Calu3 (cell line): ENCODE data around the gene ACACB. TPM values are rescaled to one million over a fixed set of nuclear protein-coding genes. Genes with fewer than 3 reads are reported as not detected.

ENCODE experiments used
- BruUV-seq: library from RNA; stranded (reverse); fragments of 400-500 nt; replicated peaks from 2 replicates; lab custom pipeline; 2021; lab: Mats Ljungman, UMichigan
- CTCF ChIA-PET: fragments of 300-600 bp; sonication (Branson Sonifier 250); formaldehyde crosslinking; loops from one replicate; lab custom pipeline; 2022; ENCODE audit warnings: antibody characterized with exemption; lab: Charles Lee
- DNase-seq: peaks from one replicate; pipeline ENCODE4 v3.0.0; 2022
- H3K27ac Mint-ChIP-seq: one replicate; pipeline ENCODE4 v1.8.0; 2022; ENCODE audit warnings: mixed read lengths; ENCODE audit not compliant: unreplicated experiment
- H3K27me3 Mint-ChIP-seq: one replicate; pipeline ENCODE4 v1.8.0; 2022; ENCODE audit warnings: mixed read lengths; ENCODE audit not compliant: unreplicated experiment
- H3K36me3 Mint-ChIP-seq: one replicate; pipeline ENCODE4 v1.8.0; 2022; ENCODE audit warnings: mild to moderate bottlenecking, moderate library complexity, mixed read lengths; ENCODE audit not compliant: insufficient read depth, unreplicated experiment
- H3K4me1 Mint-ChIP-seq: one replicate; pipeline ENCODE4 v1.8.0; 2022; ENCODE audit warnings: mild to moderate bottlenecking, low read depth, mixed read lengths; ENCODE audit not compliant: unreplicated experiment
- H3K4me3 Mint-ChIP-seq: one replicate; pipeline ENCODE4 v1.8.0; 2022; ENCODE audit warnings: mild to moderate bottlenecking, low read depth, moderate library complexity, mixed read lengths; ENCODE audit not compliant: unreplicated experiment
- H3K9me3 Mint-ChIP-seq: one replicate; pipeline ENCODE4 v1.8.0; 2022; ENCODE audit warnings: low read depth, mixed read lengths; ENCODE audit not compliant: unreplicated experiment
- intact Hi-C: fragments of 100-400 bp; cut with micrococcal nuclease; formaldehyde crosslinking; loops from one replicate; pipeline ENCODE4 v1.10.0; 2022; ENCODE audit not compliant: unreplicated experiment
- total RNA-seq: library from RNA; stranded (reverse); gene quantifications from 2 replicates; pipeline ENCODE4 v1.2.3, GENCODE V29; 2022
- TF ChIP-seq, protein P1 (sequence below): fragments of 200-600 bp; IDR thresholded peaks from one replicate; pipeline ENCODE4 v1.8.0; 2022; ENCODE audit warnings: antibody characterized with exemption; ENCODE audit not compliant: unreplicated experiment

ACACB gene
- total RNA-seq, 1 experiment from 2014 or later, result 6.2 TPM

DNA sequence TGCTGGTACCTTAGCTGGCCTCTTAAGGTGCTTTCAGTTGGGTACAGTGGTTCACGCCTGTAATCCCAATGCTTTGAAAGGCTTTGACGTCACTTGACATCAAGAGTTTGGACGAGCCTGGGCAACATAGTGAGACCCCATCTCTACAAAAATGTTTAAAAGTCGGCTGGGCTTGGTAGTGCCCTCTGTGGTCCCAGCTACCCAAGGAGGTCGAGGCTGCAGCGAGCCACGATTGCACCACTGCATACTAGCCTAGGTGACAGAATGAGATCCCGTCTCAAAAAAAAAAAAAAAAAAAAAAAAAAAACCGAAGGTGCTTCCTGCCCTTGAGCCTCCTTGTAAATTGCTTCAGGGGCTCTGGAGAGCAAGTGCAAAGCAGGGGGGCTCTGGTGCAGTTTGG lies 50.0 kb downstream of the ACACB start:
- CTCF ChIA-PET, result no interaction called here
- Mint-ChIP-seq H3K27me3 (no peaks in the 10 kb centered on the region), H3K36me3 (no peaks in the 10 kb centered on the region), H3K9me3 (no peaks in the 10 kb centered on the region), H3K4me3 (no peak overlapping the region), H3K4me1 (no peaks in the 10 kb centered on the region), H3K27ac (no peak overlapping the region)
- intact Hi-C loops, result no loop called here
- no peak for DNase-seq
- TF ChIP-seq, protein P1, sequence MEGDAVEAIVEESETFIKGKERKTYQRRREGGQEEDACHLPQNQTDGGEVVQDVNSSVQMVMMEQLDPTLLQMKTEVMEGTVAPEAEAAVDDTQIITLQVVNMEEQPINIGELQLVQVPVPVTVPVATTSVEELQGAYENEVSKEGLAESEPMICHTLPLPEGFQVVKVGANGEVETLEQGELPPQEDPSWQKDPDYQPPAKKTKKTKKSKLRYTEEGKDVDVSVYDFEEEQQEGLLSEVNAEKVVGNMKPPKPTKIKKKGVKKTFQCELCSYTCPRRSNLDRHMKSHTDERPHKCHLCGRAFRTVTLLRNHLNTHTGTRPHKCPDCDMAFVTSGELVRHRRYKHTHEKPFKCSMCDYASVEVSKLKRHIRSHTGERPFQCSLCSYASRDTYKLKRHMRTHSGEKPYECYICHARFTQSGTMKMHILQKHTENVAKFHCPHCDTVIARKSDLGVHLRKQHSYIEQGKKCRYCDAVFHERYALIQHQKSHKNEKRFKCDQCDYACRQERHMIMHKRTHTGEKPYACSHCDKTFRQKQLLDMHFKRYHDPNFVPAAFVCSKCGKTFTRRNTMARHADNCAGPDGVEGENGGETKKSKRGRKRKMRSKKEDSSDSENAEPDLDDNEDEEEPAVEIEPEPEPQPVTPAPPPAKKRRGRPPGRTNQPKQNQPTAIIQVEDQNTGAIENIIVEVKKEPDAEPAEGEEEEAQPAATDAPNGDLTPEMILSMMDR, result no peak
- BruUV-seq, result no TSS peak

DNA sequence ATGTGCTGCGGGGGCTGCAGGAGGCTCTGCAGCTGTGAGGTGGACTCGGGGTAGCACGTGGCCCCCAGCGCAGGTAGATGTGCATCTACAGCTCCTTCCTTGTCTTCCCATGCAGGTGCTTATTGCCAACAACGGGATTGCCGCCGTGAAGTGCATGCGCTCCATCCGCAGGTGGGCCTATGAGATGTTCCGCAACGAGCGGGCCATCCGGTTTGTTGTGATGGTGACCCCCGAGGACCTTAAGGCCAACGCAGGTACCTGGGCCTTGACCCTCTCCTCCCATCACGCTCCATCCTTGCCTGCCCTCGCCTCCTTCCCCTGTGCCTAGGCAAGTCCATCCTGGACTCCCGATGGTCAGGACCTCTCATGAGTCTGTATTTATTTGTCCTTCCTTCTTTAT lies 51.4 kb downstream of the ACACB start:
- no peaks in the 10 kb centered on the region for H3K36me3 Mint-ChIP-seq
- CTCF ChIA-PET, result no interaction called here
- no peak overlapping the region for H3K4me3 Mint-ChIP-seq
- H3K4me1 Mint-ChIP-seq, result no peaks in the 10 kb centered on the region
- intact Hi-C loops, result no loop called here
- no peak overlapping the region for H3K27ac Mint-ChIP-seq
- peaks cover 2% of the 10 kb centered on the region for H3K9me3 Mint-ChIP-seq
- no peaks in the 10 kb centered on the region for H3K27me3 Mint-ChIP-seq
- TF ChIP-seq, protein P1, result no peak
- no peak for DNase-seq
- no TSS peak for BruUV-seq

DNA sequence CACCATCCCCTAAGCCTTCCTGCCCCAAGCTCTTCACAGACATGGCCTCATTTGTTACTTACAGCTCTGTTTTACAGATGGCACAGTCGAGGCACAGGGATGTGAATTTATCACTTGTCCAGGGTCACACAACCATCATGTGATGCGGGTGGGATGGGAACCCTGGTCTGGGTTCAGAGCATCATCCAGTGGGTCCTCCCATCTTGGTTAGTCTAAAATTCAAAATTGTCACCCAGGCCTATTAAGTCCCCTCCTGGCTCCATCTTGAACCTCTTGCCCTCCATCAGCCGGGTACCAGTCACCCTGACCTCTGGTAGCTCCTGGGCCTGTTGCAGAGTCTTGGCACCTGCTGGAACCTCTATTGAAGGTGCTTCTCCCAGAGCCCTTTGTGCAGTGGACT lies 52.9 kb downstream of the ACACB start:
- no peak overlapping the region for H3K4me3 Mint-ChIP-seq
- H3K27ac Mint-ChIP-seq, result no peak overlapping the region
- H3K4me1 Mint-ChIP-seq, result no peaks in the 10 kb centered on the region
- H3K9me3 Mint-ChIP-seq, result peaks cover 4% of the 10 kb centered on the region
- intact Hi-C loops, result no loop called here
- CTCF ChIA-PET, result interaction anchor here (0.6 to 0.7 kb wide), 2 partner anchors 10 to 188 kb away, joined by 4 to 7 read pairs; no protein-coding TSS in a partner anchor
- no peaks in the 10 kb centered on the region for H3K36me3 Mint-ChIP-seq
- DNase-seq, result no peak
- H3K27me3 Mint-ChIP-seq, result no peaks in the 10 kb centered on the region
- BruUV-seq, result no TSS peak
- TF ChIP-seq, protein P1, result no peak

DNA sequence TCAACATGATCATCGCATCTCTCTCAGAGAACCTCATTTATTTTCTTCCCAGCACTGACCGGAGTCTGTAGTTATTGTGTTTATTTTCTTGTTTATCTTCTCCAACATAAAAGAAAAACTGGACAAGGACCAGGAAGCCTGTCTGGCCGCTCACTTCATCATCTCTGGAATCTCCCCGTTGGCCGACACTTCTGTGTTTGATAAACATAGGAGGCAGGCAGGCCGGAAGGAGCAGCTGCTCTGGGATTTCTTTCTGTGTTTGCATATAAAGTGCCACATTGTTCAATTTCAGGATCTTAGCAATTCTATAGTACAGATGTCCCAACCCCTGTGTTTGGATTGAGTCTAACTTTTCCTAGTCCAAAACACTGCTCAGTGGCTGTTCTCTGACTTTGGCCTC lies 53.3 kb downstream of the ACACB start:
- DNase-seq, result no peak
- Mint-ChIP-seq H3K27ac (no peak overlapping the region), H3K4me3 (no peak overlapping the region), H3K4me1 (no peaks in the 10 kb centered on the region), H3K36me3 (no peaks in the 10 kb centered on the region), H3K9me3 (peaks cover 4% of the 10 kb centered on the region), H3K27me3 (no peaks in the 10 kb centered on the region)
- CTCF ChIA-PET, result no interaction called here
- TF ChIP-seq, protein P1, result no peak
- intact Hi-C loops, result no loop called here
- BruUV-seq, result no TSS peak
